ENCODE measurements around the gene NKX2-4.

The NKX2-4 gene

GRCh38 chr20:21358737-21359136 is 38.6 kb downstream of the NKX2-4 start:
- ChIA-PET POLR2A (no interaction called here), CTCF (no interaction called here)
- TF ChIP-seq, protein P1, sequence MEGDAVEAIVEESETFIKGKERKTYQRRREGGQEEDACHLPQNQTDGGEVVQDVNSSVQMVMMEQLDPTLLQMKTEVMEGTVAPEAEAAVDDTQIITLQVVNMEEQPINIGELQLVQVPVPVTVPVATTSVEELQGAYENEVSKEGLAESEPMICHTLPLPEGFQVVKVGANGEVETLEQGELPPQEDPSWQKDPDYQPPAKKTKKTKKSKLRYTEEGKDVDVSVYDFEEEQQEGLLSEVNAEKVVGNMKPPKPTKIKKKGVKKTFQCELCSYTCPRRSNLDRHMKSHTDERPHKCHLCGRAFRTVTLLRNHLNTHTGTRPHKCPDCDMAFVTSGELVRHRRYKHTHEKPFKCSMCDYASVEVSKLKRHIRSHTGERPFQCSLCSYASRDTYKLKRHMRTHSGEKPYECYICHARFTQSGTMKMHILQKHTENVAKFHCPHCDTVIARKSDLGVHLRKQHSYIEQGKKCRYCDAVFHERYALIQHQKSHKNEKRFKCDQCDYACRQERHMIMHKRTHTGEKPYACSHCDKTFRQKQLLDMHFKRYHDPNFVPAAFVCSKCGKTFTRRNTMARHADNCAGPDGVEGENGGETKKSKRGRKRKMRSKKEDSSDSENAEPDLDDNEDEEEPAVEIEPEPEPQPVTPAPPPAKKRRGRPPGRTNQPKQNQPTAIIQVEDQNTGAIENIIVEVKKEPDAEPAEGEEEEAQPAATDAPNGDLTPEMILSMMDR (IDR thresholded peaks at IDR 0.05; ENCODE audit: control extremely low read depth, extremely low read depth, low read depth, missing control alignments), result no peak
- DNase-seq (ENCODE audit: extremely low spot score), result no peak

DNA sequence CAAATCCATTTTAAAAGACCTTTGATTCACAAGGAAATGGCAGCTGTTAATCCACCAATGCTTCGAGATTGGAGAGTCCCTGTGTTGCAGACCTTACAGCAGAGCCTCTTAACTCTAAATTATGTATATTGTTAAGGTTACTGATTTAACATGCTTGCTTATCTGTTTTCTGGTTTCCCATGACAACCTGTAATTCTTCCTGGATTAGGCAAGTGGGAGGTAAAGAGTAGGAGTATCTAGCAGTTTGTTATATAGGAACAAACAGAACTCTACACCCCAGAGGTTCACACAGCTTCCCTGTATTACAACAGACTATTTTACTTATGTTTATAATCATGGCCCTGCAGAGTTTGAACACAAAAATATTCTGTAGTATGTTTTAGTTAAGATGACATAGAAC is 39.5 kb downstream of the NKX2-4 start:
- TF ChIP-seq, protein P1 (IDR thresholded peaks at IDR 0.05; ENCODE audit: control extremely low read depth, extremely low read depth, low read depth, missing control alignments), result no peak
- CTCF ChIA-PET, result no interaction called here
- POLR2A ChIA-PET, result interaction anchor here (0.5 kb wide), 1 partner anchor 26 kb away, joined by 4 read pairs; no protein-coding TSS in a partner anchor
- no peak for DNase-seq (ENCODE audit: extremely low spot score)

DNA sequence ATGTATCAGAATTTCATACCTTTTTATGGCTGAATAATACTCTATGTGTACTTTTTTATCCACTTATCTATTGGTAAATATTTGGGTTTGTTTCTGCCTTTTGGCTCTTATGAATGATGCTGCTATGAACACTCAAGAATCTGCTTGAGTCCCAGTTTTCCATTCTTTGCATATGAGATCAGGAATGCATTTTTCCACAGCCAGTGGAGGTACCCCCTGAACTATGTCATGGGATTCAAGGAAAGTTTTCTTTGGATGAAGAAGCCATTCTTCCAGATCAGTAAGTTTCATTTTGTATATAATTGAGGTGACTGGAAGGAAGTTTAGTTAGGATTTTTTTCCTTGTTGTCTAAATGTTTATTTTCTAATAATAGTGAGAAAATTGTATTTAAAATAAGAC is 40.9 kb downstream of the NKX2-4 start:
- POLR2A ChIA-PET, result no interaction called here
- TF ChIP-seq, protein P1 (IDR thresholded peaks at IDR 0.05; ENCODE audit: control extremely low read depth, extremely low read depth, low read depth, missing control alignments), result no peak
- DNase-seq (ENCODE audit: extremely low spot score), result no peak
- CTCF ChIA-PET, result interaction anchor here (1.2 kb wide), 1 partner anchor 8 kb away, joined by 4 read pairs; no protein-coding TSS in a partner anchor

DNA sequence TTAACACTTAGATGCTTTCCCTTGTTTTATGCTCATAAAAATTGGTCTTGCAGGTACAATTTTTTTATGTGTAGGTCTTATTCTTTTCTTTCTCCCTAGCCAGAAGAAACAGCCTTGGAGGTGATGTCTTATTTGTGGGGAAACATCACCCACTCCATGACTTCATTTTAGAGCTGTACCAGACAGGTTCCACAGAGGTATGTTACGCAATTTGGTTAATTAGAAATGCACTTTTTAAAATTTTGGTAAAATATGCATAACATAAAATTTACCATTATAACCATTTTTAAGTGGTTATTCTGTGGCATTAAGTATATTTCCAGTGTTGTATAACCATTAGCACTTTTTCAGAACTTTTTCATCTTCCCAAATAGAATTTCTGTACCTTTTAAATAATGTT is 41.3 kb downstream of the NKX2-4 start:
- CTCF ChIA-PET, result no interaction called here
- DNase-seq (ENCODE audit: extremely low spot score), result no peak
- POLR2A ChIA-PET, result no interaction called here
- TF ChIP-seq, protein P1 (IDR thresholded peaks at IDR 0.05; ENCODE audit: control extremely low read depth, extremely low read depth, low read depth, missing control alignments), result no peak

- TF ChIP-seq, protein P1 (IDR thresholded peaks at IDR 0.05; ENCODE audit: control extremely low read depth, extremely low read depth, low read depth, missing control alignments), result no peak
- DNase-seq (ENCODE audit: extremely low spot score), result no peak
- POLR2A ChIA-PET, result no interaction called here
- CTCF ChIA-PET, result interaction anchor here (1.0 to 1.7 kb wide), 5 partner anchors 9 to 77 kb away, joined by 3 to 8 read pairs (median 3); no protein-coding TSS in a partner anchor
Observed at GRCh38 chr20:21353236-21353635, 44.1 kb downstream of the NKX2-4 start.

GRCh38 chr20:21352703-21353102 is 44.6 kb downstream of the NKX2-4 start:
- TF ChIP-seq, protein P1 (IDR thresholded peaks at IDR 0.05; ENCODE audit: control extremely low read depth, extremely low read depth, low read depth, missing control alignments), result no peak
- POLR2A ChIA-PET, result no interaction called here
- CTCF ChIA-PET, result interaction anchor here (1.0 to 1.7 kb wide), 6 partner anchors 8 to 77 kb away, joined by 3 to 8 read pairs (median 3); no protein-coding TSS in a partner anchor
- no peak for DNase-seq (ENCODE audit: extremely low spot score)

All from GM10248 (cell line).